HL-60 (cell line): ENCODE measurements around the gene ETV6.
A peak's percentile ranks its signal among the peaks of the same experiment; 100 is the strongest.

ENCODE experiments used
- DNase-seq, 2 experiments: peaks; one replicate each; pipeline ENCODE4 v3.0.0-alpha.2; 2010 to 2020; ENCODE audit warnings: low read depth in 1 of 2, low spot score in 1 of 2
- H3K27ac ChIP-seq: fragments of 250-450 bp; sonication (Bioruptor Pico); replicated peaks from 2 replicates; pipeline ENCODE4 v1.5.1; 2020; ENCODE audit warnings: mild to moderate bottlenecking, moderate library complexity
- H3K27me3 ChIP-seq: fragments of 250-450 bp; sonication (Bioruptor Pico); 2 replicates; pipeline ENCODE4 v1.5.1; 2021; ENCODE audit warnings: mild to moderate bottlenecking, moderate library complexity; ENCODE audit not compliant: insufficient read depth, poor library complexity, severe bottlenecking
- H3K4me3 ChIP-seq: replicated peaks from 2 replicates; pipeline ENCODE4 v1.5.1; 2011; ENCODE audit warnings: mild to moderate bottlenecking, control low read depth, low read length; ENCODE audit not compliant: insufficient read depth
- GABPA ChIP-seq: IDR thresholded peaks from 2 replicates; pipeline ENCODE4 v1.6.1; 2012; ENCODE audit warnings: low read depth
- POLR2AphosphoS5 ChIP-seq: IDR thresholded peaks from 2 replicates; pipeline ENCODE4 v1.6.1; 2012; ENCODE audit warnings: low read depth
- SPI1 ChIP-seq: IDR thresholded peaks from 2 replicates; pipeline ENCODE4 v1.6.1; 2012; ENCODE audit warnings: low read depth, mild to moderate bottlenecking, borderline replicate concordance
- TF ChIP-seq, protein P1 (sequence below): IDR thresholded peaks from one replicate; pipeline ENCODE4 v1.5.1; 2011; ENCODE audit warnings: low read length, control low read depth, inconsistent platforms; ENCODE audit not compliant: insufficient read depth
- TF ChIP-seq, protein P2 (sequence below): IDR thresholded peaks from 2 replicates; pipeline ENCODE4 v1.6.1; 2012; ENCODE audit warnings: low read depth; ENCODE audit not compliant: insufficient replicate concordance

The ETV6 gene

GRCh38 chr12:11651381-11651780, 1.9 kb downstream of the ETV6 start:
- TF ChIP-seq, protein P1, sequence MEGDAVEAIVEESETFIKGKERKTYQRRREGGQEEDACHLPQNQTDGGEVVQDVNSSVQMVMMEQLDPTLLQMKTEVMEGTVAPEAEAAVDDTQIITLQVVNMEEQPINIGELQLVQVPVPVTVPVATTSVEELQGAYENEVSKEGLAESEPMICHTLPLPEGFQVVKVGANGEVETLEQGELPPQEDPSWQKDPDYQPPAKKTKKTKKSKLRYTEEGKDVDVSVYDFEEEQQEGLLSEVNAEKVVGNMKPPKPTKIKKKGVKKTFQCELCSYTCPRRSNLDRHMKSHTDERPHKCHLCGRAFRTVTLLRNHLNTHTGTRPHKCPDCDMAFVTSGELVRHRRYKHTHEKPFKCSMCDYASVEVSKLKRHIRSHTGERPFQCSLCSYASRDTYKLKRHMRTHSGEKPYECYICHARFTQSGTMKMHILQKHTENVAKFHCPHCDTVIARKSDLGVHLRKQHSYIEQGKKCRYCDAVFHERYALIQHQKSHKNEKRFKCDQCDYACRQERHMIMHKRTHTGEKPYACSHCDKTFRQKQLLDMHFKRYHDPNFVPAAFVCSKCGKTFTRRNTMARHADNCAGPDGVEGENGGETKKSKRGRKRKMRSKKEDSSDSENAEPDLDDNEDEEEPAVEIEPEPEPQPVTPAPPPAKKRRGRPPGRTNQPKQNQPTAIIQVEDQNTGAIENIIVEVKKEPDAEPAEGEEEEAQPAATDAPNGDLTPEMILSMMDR = no peak
- TF ChIP-seq POLR2AphosphoS5 (no peak), SPI1 (no peak)
- TF ChIP-seq, protein P2, sequence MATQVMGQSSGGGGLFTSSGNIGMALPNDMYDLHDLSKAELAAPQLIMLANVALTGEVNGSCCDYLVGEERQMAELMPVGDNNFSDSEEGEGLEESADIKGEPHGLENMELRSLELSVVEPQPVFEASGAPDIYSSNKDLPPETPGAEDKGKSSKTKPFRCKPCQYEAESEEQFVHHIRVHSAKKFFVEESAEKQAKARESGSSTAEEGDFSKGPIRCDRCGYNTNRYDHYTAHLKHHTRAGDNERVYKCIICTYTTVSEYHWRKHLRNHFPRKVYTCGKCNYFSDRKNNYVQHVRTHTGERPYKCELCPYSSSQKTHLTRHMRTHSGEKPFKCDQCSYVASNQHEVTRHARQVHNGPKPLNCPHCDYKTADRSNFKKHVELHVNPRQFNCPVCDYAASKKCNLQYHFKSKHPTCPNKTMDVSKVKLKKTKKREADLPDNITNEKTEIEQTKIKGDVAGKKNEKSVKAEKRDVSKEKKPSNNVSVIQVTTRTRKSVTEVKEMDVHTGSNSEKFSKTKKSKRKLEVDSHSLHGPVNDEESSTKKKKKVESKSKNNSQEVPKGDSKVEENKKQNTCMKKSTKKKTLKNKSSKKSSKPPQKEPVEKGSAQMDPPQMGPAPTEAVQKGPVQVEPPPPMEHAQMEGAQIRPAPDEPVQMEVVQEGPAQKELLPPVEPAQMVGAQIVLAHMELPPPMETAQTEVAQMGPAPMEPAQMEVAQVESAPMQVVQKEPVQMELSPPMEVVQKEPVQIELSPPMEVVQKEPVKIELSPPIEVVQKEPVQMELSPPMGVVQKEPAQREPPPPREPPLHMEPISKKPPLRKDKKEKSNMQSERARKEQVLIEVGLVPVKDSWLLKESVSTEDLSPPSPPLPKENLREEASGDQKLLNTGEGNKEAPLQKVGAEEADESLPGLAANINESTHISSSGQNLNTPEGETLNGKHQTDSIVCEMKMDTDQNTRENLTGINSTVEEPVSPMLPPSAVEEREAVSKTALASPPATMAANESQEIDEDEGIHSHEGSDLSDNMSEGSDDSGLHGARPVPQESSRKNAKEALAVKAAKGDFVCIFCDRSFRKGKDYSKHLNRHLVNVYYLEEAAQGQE = peak; percentile 14
- DNase-seq = no peak
- Histone ChIP-seq H3K27me3 (no peaks in the 10 kb centered on the region), H3K27ac (peak overlapping the region; percentile 96), H3K4me3 (peak overlapping the region; percentile 58)

DNA sequence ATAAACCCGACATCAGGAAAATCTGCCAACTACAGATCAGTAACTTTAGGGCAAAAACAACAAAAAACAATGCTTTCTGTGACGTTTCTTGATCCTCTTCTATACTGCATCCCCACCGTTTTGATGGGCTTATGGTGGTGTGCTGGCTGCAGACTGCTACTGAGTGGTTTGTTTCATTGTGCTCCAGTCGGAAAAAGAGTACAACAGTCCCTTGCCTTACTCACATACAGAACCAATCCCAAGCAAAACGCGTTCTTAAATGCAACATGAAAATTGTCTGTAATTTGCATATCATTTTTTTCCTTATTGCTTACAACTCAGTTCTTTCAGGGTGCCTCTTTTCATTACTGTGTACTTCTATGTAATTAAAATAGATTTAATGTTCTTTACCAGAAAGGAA, 2.3 kb downstream of the ETV6 start:
- TF ChIP-seq GABPA (no peak), POLR2AphosphoS5 (peak; percentile 67; the same call in 1 of the 2 replicates), SPI1 (no peak)
- TF ChIP-seq, protein P2 = no peak
- TF ChIP-seq, protein P1 = no peak
- Histone ChIP-seq H3K4me3 (peak overlapping the region; percentile 58), H3K27ac (peak overlapping the region; percentile 96), H3K27me3 (no peaks in the 10 kb centered on the region)
- DNase-seq = no peak

- Histone ChIP-seq H3K4me3 (peak overlapping the region; percentile 58), H3K27ac (peak overlapping the region; percentile 96), H3K27me3 (no peaks in the 10 kb centered on the region)
- TF ChIP-seq, protein P1 = no peak
- TF ChIP-seq, protein P2 = peak; percentile 57
- TF ChIP-seq SPI1 (peak; percentile 66), GABPA (no peak), POLR2AphosphoS5 (peak; percentile 97)
- DNase-seq = peak in 1 of 2 experiments; percentile 82
These were observed 3.0 kb downstream of the ETV6 start for GRCh38 chr12:11652351-11653040.
